ENCODE data around the gene TXNDC11.
A peak's percentile ranks its signal among the peaks of the same experiment; 100 is the strongest.

The TXNDC11 gene

GRCh38 chr16:11673091-11674000 lies 69.3 kb downstream of the TXNDC11 start:
- no peak for DNase-seq

DNA sequence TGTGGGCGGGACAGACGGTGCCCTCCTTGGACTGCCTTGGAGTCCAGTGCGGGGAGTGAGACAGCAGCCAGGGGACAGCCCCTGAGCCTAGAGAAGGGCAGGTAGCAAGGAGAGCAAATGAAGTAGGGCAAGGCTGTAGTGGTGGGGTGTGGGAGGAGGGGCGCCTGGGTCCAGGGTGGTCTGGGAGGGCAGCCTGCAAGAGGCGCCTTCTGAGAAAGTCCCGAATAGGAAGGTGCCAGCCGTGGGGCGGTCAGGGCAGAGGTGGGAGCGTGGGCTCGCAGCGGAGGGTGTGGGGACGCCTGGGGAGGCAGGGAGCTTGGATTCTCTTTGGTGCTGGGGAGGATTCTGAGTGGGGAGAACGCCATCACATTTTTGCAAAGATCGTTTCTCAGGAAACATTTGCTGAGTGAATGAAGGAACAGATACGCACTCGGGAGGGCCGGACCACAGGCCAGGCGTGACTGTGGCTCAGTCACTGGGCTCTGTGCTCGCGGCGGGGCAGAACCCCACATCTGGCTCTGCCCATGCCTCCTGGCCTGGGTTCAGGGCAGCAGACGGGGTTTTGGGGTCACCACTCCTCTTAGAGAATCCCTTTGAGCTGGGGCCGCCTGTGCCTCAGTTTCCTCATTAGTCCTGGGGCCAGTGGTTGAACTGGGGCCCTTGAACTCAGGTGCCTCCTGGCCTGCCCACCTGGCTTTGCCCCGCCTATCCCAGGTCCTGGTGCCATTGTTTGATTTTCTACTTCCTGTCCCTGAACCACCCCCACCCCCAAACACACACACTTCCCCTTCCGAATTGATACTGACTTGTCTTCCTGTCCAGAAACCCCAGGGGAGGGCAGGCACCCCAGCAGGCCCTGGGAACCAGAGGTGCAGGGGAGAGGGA lies 70.2 kb downstream of the TXNDC11 start:
- no peak for DNase-seq

- DNase-seq, result no peak
Observed at GRCh38 chr16:11671676-11672075, 71.0 kb downstream of the TXNDC11 start.

DNA sequence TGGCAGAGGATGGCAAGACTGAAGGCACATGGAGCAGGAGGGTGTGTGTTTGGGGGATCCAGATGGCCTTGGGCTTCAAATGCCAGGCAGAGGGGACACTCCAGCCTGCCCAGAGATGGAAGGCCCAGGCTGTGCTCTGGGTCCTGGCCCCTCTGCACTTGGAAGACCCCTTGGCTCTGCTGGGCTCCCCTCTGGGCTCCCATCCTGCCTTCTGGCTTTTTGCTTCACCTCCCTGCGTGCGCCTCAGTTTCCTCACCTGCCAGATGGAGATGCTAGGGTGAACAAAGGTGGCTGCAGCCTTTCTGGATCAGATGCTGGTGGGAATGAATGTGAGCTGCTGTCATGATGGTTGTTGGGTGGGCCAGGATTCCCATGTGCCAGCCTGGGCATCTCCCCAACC lies 71.4 kb downstream of the TXNDC11 start:
- no peak for DNase-seq

DNA sequence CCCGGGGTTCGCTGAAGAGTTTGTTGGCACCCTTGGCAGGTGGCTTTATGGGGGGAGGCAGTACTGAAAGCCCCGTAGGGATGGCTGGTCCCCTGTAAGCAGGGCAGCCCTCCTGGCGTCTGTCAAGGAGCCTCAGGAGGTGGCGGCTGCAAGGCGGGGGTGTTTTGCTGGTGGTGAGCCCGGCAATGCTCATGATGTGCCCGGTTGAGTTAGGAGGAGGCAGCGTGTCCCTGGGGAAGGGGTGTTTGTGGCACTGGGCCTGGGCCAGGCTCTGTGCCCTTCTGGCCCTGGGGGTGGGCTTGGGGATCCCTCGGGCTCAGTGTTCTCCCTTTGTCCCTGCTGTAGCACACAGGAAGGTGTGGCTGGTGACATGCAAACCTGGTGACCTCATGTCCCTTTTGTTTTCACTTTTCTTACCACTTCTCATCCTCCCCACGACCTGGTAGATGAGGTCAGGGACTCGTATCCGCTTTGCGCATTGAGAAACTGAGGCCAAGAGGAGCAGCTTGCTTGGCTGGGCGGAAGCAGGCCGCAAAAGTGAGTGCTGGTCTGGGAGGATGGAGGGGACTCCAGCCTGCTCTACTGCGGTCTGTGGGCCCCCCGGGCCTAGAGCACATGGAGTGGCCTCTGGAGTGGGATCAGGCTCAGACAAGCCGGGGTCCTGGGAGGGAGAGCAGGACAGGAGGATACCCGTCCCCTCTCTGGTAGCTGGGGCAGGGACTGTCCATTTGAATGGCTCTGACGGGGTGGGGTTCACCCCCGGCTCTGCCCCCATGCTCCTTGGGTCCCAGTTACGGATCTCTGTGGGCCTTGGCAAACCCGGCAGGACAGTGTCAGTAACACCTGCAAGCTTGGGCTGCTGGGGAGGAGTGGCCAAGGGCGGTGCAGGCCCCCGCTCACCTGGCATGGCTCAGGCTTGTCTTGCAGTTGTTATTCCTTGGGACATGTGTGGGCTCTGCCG lies 72.2 kb downstream of the TXNDC11 start:
- no peak for DNase-seq

- DNase-seq, result no peak
Observed at GRCh38 chr16:11669380-11670146, 73.1 kb downstream of the TXNDC11 start.

DNA sequence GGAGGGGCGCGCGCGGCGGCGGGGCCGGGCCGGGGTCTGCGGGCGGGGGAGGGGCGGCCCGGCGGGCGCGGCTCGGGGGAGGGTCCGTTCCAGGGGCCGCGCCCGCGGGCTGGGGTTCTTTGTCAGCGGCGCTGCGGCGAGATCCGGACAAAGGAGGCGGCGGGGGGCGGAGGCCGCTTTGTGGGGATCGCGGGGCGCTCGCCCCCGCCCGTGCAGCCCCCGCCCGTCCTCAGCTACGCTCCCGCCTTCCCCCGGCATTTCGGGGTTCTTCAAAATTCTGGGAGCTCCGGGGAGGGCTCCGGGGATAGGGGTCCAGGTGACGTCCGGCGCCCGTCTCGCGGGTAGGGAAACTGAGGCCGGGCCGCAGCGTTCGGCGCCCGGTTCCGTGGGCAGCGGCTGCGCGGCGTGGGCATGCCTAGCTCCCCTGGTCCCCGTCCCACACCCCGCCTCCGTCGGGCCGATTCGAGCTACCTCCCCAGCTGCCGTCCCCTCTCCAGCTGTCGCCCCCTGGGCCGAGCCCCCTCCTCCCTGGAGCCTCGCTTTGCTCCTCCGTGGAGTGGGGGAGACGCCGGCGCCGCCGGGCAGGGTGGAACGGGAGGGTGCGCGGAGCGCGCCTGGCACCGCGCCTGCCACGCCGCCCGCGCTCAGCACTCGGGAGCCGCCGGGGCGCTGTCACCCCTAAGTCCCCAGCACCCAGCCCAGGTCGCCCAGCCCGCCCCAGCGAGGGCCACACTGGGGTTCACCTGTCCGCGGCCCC lies 73.9 kb downstream of the TXNDC11 start:
- no peak for DNase-seq

DNA sequence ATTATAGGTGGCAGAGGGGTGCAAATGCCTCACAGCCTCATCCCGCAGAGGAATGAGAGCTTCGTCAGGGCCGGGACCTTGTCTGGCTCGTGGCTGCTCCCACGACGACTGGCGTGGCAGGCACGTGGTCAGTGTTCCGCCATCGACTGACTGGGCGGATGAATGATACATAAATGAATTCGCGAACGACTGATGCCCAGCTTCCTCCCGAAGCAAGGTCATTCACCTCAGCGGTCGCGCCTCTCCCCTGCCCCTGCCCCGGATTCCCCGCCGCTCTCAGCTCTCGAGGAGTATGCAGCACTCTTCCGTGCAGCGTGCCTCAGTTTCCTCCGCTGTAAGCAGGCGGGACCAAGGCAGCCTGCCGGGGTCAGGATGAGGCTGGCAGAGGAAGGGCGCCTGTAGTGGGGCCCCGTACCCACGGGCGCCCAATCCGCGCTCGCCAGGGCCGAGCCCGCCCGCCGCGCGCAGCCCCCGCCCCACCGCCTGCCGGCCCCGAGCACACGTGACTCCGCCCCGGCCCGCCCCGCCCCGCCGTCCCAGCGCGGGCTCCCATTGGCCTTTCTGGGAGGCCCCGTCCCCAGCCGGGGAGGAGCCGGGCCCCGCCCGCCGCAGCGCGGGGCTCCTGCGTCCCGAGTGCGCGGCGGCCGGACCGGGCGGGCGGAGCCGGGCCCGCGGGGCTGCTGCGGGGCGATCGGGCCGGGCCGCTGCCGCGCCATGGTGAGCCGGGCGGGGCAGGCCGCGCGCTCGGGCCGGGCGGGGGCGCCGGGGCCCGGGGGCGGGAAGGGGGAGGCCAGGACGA lies 74.6 kb downstream of the TXNDC11 start, which contains the start of gene SNN:
Gene SNN, plus strand, starts transcription at position 632 of the 799 bp plus-strand sequence. CDS start 7,605 bp downstream, outside the sequence.
- peak; percentile 87 for DNase-seq

- no peak for DNase-seq
Observed at GRCh38 chr16:11667221-11667823, 75.3 kb downstream of the TXNDC11 start.

GRCh38 chr16:11666103-11667055 lies 76.3 kb downstream of the TXNDC11 start:
- DNase-seq, result no peak

GRCh38 chr16:11665071-11665491 lies 77.6 kb downstream of the TXNDC11 start:
- DNase-seq, result no peak

DNA sequence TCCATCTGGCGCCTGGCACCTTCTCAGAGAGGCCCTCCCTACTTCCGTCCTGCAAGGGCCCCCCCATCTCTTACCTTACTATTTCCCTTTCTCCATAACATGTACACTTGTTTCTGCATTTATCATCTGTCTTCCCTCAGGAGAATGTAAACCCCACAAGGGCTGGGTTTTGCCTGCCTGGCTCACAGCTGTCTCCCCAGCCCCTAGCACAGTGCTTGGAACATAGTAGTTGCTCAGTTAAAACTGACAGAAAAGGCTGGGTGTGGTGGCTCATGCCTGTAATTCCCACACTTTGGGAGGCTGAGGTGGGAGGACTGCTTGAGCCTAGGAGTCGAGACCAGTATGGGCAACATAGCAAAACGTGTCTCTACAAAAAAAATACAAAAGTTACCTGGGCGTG lies 80.1 kb downstream of the TXNDC11 start:
- DNase-seq, result no peak

DNA sequence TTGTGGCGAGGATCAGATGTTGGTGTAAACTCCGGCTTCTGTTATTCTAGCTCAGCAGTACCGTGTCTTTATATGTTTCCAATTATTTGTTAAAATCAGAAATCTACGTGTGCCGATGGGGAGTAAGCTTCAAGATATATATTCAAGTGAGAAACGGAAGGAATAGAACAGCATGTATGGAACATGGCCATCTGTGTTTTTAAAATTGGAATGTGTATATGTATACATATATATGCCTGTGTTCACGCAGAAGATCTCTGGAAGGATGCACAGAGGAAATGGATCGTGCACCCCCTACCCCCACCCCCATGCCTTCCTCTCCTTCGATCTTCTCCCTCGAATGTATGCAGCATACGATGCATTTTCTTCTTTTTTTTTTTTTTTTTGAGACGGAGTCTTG lies 82.1 kb downstream of the TXNDC11 start:
- no peak for DNase-seq

- no peak for DNase-seq
Observed at GRCh38 chr16:11658896-11659708, 83.6 kb downstream of the TXNDC11 start.

DNA sequence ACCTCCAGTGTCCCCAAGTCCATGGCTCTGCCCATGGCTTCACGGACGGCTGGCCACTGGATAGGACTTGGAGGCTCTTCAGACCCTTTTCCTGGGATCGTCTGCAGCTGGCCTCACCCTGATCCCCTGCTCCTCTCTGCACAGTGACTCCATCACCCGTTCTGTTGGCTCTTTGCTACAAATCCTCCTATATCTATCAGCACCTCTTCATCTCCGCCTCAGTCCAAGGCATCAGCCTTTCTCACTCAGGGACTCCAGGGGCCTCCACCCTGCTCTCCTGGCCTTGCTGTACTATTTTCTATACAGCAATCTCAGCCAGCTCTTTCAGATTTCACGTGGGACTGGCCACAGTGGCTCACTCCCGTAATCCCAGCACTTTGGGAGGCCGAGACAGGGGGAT lies 85.1 kb downstream of the TXNDC11 start:
- DNase-seq, result no peak

DNA sequence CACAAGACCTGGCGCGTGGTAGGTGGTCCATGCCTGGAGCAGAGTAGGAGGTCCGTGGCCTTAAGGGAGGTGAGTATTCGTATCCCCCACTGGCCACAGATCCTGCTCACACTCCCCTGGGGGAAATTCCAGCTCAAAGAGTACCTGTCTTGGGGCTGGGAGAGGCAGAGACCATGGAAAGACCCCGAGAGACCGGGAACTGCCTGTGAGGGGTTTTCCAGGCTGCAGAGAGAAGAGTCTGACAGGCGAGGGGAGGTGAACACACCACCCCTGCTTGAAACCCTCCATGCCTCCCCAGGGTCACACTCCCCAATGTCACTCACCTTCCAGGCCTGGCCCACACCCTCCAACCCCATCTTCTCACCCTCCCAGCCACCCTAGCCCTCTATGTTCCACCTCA lies 87.0 kb downstream of the TXNDC11 start:
- no peak for DNase-seq

GRCh38 chr16:11651796-11652195 lies 90.9 kb downstream of the TXNDC11 start:
- DNase-seq, result no peak
